CD4-positive, alpha-beta T cell (primary cell): Measurements from ENCODE around the gene TSPAN18. TPM values are rescaled to one million over a fixed set of nuclear protein-coding genes. Genes with fewer than 3 reads are reported as not detected.

Experiments used
- ATAC-seq: fragments of 200-7000 bp; cut with Tn5 transposase; one replicate; pipeline ENCODE4 v1.10.0; 2022; ENCODE audit warnings: mild to moderate bottlenecking; ENCODE audit not compliant: poor library complexity
- CTCF ChIA-PET: fragments of 350-600 bp; sonication (Branson Sonifier 250); formaldehyde crosslinking; loops from one replicate; lab custom pipeline; 2021; ENCODE audit warnings: antibody characterized with exemption, inconsistent platforms; lab: Charles Lee
- POLR2A ChIA-PET: fragments of 350-600 bp; sonication (Branson Sonifier 250); formaldehyde crosslinking; loops from one replicate; lab custom pipeline; 2021; ENCODE audit warnings: antibody characterized with exemption, inconsistent platforms; lab: Charles Lee
- DNase-seq, 14 experiments: peaks; one replicate each; pipeline ENCODE4 v3.0.0-alpha.2; 2013 to 2020; ENCODE audit warnings: mixed read lengths in 2 of 14
- H3K27ac ChIP-seq, 2 donors: one replicate each; pipeline versions ENCODE4 v1.5.1 to v1.7.0; 2013; ENCODE audit warnings: low read length in 2 of 2, low read depth in 1 of 2, mild to moderate bottlenecking in 1 of 2
- H3K27me3 ChIP-seq, 2 experiments: 1 replicate in 1 of 2; 2 replicates in 1 of 2; pipeline versions ENCODE4 v1.6.1 to v1.7.0; 2013; ENCODE audit warnings: low read length in 2 of 2, control low read depth in 1 of 2, mild to moderate bottlenecking in 1 of 2, moderate library complexity in 1 of 2; ENCODE audit not compliant: insufficient read depth in 2 of 2, control insufficient read depth in 1 of 2
- H3K36me3 ChIP-seq: one replicate; pipeline ENCODE4 v1.6.1; 2013; ENCODE audit warnings: low read length, control low read depth; ENCODE audit not compliant: insufficient read depth
- H3K4me1 ChIP-seq: one replicate; pipeline ENCODE4 v1.6.1; 2013; ENCODE audit warnings: low read length, control low read depth; ENCODE audit not compliant: insufficient read depth
- H3K4me3 ChIP-seq: one replicate; pipeline ENCODE4 v1.5.1; 2013; ENCODE audit warnings: mild to moderate bottlenecking, low read length, moderate library complexity
- H3K9me3 ChIP-seq, 2 experiments: 1 replicate in 1 of 2; 2 replicates in 1 of 2; pipeline versions ENCODE4 v1.6.1 to v1.7.0; 2013; ENCODE audit warnings: low read length in 2 of 2, mild to moderate bottlenecking in 2 of 2, control low read depth in 1 of 2, moderate library complexity in 1 of 2; ENCODE audit not compliant: control insufficient read depth in 1 of 2, insufficient read depth in 1 of 2
- H3K27ac Mint-ChIP-seq: one replicate; pipeline ENCODE4 v1.8.0; 2020; ENCODE audit warnings: mixed read lengths
- H3K27me3 Mint-ChIP-seq: one replicate; pipeline ENCODE4 v1.8.0; 2021; ENCODE audit warnings: mixed read lengths
- H3K36me3 Mint-ChIP-seq: one replicate; pipeline ENCODE4 v1.8.0; 2021; ENCODE audit warnings: low read depth, mixed read lengths
- H3K4me1 Mint-ChIP-seq: one replicate; pipeline ENCODE4 v1.8.0; 2021; ENCODE audit warnings: low read depth, mixed read lengths
- H3K4me3 Mint-ChIP-seq: one replicate; pipeline ENCODE4 v1.8.0; 2020; ENCODE audit warnings: mild to moderate bottlenecking, mixed read lengths
- H3K9me3 Mint-ChIP-seq: one replicate; pipeline ENCODE4 v1.8.0; 2020; ENCODE audit warnings: mixed read lengths
- CTCF ChIP-seq: fragments of 200-600 bp; IDR thresholded peaks from one replicate; pipeline ENCODE4 v1.8.0; 2022; ENCODE audit warnings: antibody characterized with exemption, mild to moderate bottlenecking
- intact Hi-C, 2 experiments: fragments of 100-400 bp; cut with DNase I in 1 of 2; cut with micrococcal nuclease in 1 of 2; formaldehyde crosslinking; loops; one replicate each; pipeline versions ENCODE4 v1.15.1 to v1.9.0; 2023 to 2025; cut with DNase I, micrococcal nuclease
- total RNA-seq, 174 experiments: library from RNA in 2 of 174; stranded (reverse) in 2 of 174; gene quantifications; one replicate each; pipeline ENCODE4 v1.2.3 and lab custom pipeline; 2021 to 2026

TSPAN18 gene
- total RNA-seq, 2 experiments from 2014 or later: 23.0 to 25.3 TPM

DNA sequence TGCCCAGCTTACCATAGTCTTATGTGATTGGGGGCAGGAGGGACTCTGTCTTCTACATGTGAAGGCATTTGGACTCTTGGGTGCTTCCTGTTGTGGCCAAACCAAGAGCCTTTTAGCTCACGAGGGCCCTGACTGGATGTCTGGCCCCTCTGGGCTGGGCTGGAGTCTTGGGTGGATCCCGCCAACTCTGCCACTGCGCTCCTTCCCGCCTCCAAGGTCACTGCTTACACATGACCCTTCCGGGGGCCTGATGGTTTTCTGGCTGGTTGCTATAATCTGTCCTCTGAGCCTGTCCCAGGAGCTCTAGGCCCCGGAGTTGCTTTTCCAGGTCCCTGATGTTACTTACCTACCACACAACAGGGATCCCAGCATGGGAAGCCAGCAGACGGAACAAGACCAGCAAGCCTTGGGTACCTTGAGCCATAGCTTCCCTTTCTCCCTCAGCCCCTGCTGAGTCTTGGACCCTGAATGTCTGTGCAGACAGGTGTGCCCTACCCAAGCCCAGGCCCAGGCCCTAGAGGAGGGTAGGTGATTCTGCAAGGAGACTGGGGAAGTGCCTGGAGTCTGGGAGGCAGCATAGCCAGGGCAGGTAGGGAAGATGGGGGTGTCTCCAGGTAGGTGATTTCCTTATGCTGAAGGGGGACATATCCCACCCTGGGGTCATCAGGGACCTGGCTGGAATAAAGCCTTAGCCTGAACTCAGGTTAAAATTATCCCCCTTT lies 100.3 kb downstream of the TSPAN18 start:
- no peak overlapping the region for H3K4me3 Mint-ChIP-seq
- H3K4me3 ChIP-seq: no peak overlapping the region
- H3K27ac Mint-ChIP-seq: no peak overlapping the region
- no peaks in the 10 kb centered on the region for H3K36me3 Mint-ChIP-seq
- H3K36me3 ChIP-seq: peaks cover 3% of the 10 kb centered on the region
- DNase-seq (no peak), ATAC-seq (no peak)
- no peaks in the 10 kb centered on the region for H3K27me3 Mint-ChIP-seq
- POLR2A ChIA-PET: no interaction called here
- H3K9me3 ChIP-seq: no peaks in the 10 kb centered on the region
- no peaks in the 10 kb centered on the region for H3K9me3 Mint-ChIP-seq
- no peak overlapping the region for H3K27ac ChIP-seq
- no peak for TF ChIP-seq CTCF
- intact Hi-C loops: no loop called here
- H3K4me1 ChIP-seq: peaks cover 3% of the 10 kb centered on the region
- CTCF ChIA-PET: no interaction called here
- H3K4me1 Mint-ChIP-seq: no peaks in the 10 kb centered on the region
- no peaks in the 10 kb centered on the region for H3K27me3 ChIP-seq

DNA sequence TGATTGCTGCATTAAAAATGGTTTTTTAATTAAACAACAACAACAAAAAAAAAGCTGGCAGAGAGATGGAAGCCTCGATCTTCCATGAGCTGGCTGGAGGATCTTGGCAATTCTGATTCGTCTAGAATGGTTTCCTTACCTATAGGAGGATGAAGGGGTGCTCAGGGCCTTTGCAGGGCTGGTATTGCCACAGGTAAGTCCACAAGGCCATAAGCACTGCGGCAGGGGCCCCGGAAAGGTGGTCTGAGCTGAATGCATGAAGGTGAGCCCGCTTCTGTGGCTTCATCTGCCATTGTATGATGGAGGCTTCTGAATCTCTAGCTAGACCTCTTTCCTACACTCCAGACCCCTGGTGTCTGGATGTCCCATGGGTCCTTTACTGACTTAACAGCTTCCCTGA lies 101.5 kb downstream of the TSPAN18 start:
- no peaks in the 10 kb centered on the region for H3K36me3 Mint-ChIP-seq
- Histone ChIP-seq H3K4me1 (peaks cover 3% of the 10 kb centered on the region), H3K4me3 (no peak overlapping the region), H3K9me3 (no peaks in the 10 kb centered on the region), H3K36me3 (peaks cover 5% of the 10 kb centered on the region), H3K27me3 (no peaks in the 10 kb centered on the region), H3K27ac (no peak overlapping the region)
- intact Hi-C loops: no loop called here
- POLR2A ChIA-PET: no interaction called here
- no peaks in the 10 kb centered on the region for H3K9me3 Mint-ChIP-seq
- CTCF ChIA-PET: no interaction called here
- no peak overlapping the region for H3K4me3 Mint-ChIP-seq
- ATAC-seq: no peak
- TF ChIP-seq CTCF: no peak
- DNase-seq: no peak
- H3K4me1 Mint-ChIP-seq: no peaks in the 10 kb centered on the region
- H3K27me3 Mint-ChIP-seq: no peaks in the 10 kb centered on the region
- no peak overlapping the region for H3K27ac Mint-ChIP-seq

DNA sequence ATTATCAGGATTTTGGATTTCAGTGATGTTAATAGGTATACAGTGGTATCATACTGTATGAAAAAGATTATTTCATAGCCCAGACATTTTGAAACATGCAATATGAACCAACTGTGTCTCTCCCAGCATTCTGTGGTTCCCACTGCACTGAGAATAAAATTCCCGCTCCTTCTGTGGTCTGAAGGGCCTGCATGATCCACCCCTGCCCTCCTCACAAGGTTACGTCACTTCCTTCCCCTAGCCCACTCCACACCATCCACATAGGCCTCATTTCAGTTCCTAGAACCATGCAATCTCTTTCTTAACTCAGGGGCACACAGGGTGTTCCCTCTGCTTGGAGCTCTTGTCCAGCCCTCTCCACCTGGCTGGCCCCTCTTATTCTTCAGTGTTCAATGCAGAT lies 103.1 kb downstream of the TSPAN18 start:
- Mint-ChIP-seq H3K27me3 (no peaks in the 10 kb centered on the region), H3K4me3 (no peak overlapping the region), H3K4me1 (no peaks in the 10 kb centered on the region), H3K27ac (no peak overlapping the region), H3K9me3 (no peaks in the 10 kb centered on the region), H3K36me3 (no peaks in the 10 kb centered on the region)
- Histone ChIP-seq H3K9me3 (no peaks in the 10 kb centered on the region), H3K4me3 (no peak overlapping the region), H3K27ac (no peak overlapping the region), H3K4me1 (peaks cover 3% of the 10 kb centered on the region), H3K36me3 (peaks cover 6% of the 10 kb centered on the region), H3K27me3 (no peaks in the 10 kb centered on the region)
- CTCF ChIA-PET: no interaction called here
- no peak for ATAC-seq
- no peak for TF ChIP-seq CTCF
- intact Hi-C loops: no loop called here
- DNase-seq: no peak
- POLR2A ChIA-PET: no interaction called here
